PC-9 (cell line): ENCODE data around the gene CBY2. TPM values are rescaled to one million over a fixed set of nuclear protein-coding genes. Genes with fewer than 3 reads are reported as not detected.

ENCODE experiments used
- BruUV-seq: library from RNA; stranded (reverse); fragments of 400-500 nt; replicated peaks from 2 replicates; lab custom pipeline; 2021; lab: Mats Ljungman, UMichigan
- CTCF ChIA-PET: fragments of 300-600 bp; sonication (Branson Sonifier 250); formaldehyde crosslinking; loops from one replicate; lab custom pipeline; 2022; ENCODE audit warnings: antibody characterized with exemption; lab: Charles Lee
- POLR2A ChIA-PET: fragments of 300-600 bp; sonication (Branson Sonifier 250); formaldehyde crosslinking; loops from one replicate; lab custom pipeline; 2022; ENCODE audit warnings: antibody characterized with exemption; ENCODE audit not compliant: unreplicated experiment; lab: Charles Lee
- DNase-seq, 2 experiments: peaks; one replicate each; pipeline versions ENCODE4 v3.0.0 to v3.0.0-alpha.2; 2015 to 2022; ENCODE audit warnings: mixed read lengths in 1 of 2
- H2AFZ ChIP-seq: fragments of 200-600 bp; sonication (generic); 2 replicates; pipeline ENCODE4 v1.8.1; 2017; ENCODE audit warnings: antibody characterized with exemption
- H3F3A ChIP-seq: fragments of 200-600 bp; sonication (generic); 2 replicates; pipeline ENCODE4 v1.8.1; 2017; ENCODE audit warnings: antibody characterized with exemption, mild to moderate bottlenecking, low read depth; ENCODE audit not compliant: insufficient read depth
- H3K27ac ChIP-seq: fragments of 200-600 bp; sonication (generic); 2 replicates; pipeline ENCODE4 v1.6.1; 2016; ENCODE audit warnings: mixed run types
- H3K27me3 ChIP-seq: fragments of 200-600 bp; sonication (generic); 2 replicates; pipeline ENCODE4 v1.6.1; 2016; ENCODE audit warnings: low read depth, mixed run types; ENCODE audit not compliant: insufficient read depth
- H3K36me3 ChIP-seq: fragments of 200-600 bp; sonication (generic); 2 replicates; pipeline ENCODE4 v1.6.1; 2016; ENCODE audit warnings: low read depth, mixed run types
- H3K4me1 ChIP-seq: fragments of 200-600 bp; sonication (generic); replicated peaks from 2 replicates; pipeline ENCODE4 v1.6.1; 2016; ENCODE audit warnings: mixed run types; ENCODE audit not compliant: insufficient read depth
- H3K4me2 ChIP-seq: fragments of 200-600 bp; sonication (generic); 2 replicates; pipeline ENCODE4 v1.6.1; 2017; ENCODE audit warnings: mixed run types
- H3K4me3 ChIP-seq: fragments of 200-600 bp; sonication (generic); 2 replicates; pipeline ENCODE4 v1.6.1; 2016; ENCODE audit warnings: mixed run types
- H3K79me2 ChIP-seq: fragments of 200-600 bp; sonication (generic); 2 replicates; pipeline ENCODE4 v1.6.1; 2017; ENCODE audit warnings: low read depth, mixed run types
- H3K9me2 ChIP-seq: fragments of 200-600 bp; sonication (generic); 2 replicates; pipeline ENCODE4 v1.8.1; 2017; ENCODE audit warnings: mild to moderate bottlenecking; ENCODE audit not compliant: insufficient read depth
- H3K9me3 ChIP-seq: fragments of 200-600 bp; sonication (generic); 2 replicates; pipeline ENCODE4 v1.8.1; 2016; ENCODE audit warnings: low read depth; ENCODE audit not compliant: insufficient read depth
- H4K20me1 ChIP-seq: fragments of 200-600 bp; sonication (generic); 2 replicates; pipeline ENCODE4 v1.8.1; 2017; ENCODE audit not compliant: insufficient read depth
- EZH2 ChIP-seq: fragments of 200-600 bp; sonication (generic); IDR thresholded peaks from 2 replicates; pipeline ENCODE4 v1.8.0; 2017; ENCODE audit warnings: antibody characterized with exemption, low read depth
- intact Hi-C: fragments of 100-400 bp; cut with micrococcal nuclease; formaldehyde crosslinking; loops from one replicate; pipeline ENCODE4 v1.10.0; 2022; ENCODE audit not compliant: unreplicated experiment
- total RNA-seq: library from RNA; stranded (reverse); gene quantifications from 2 replicates; pipeline ENCODE4 v1.2.3, GENCODE V29; 2021
- TF ChIP-seq, protein P1 (sequence below): fragments of 200-600 bp; sonication (generic); conservative IDR thresholded peaks from 2 replicates; pipeline ENCODE4 v1.6.1; 2017; ENCODE audit warnings: mixed run types, antibody characterized with exemption, mild to moderate bottlenecking, moderate library complexity

The CBY2 gene
- total RNA-seq, 1 experiment from 2014 or later, result not detected

DNA sequence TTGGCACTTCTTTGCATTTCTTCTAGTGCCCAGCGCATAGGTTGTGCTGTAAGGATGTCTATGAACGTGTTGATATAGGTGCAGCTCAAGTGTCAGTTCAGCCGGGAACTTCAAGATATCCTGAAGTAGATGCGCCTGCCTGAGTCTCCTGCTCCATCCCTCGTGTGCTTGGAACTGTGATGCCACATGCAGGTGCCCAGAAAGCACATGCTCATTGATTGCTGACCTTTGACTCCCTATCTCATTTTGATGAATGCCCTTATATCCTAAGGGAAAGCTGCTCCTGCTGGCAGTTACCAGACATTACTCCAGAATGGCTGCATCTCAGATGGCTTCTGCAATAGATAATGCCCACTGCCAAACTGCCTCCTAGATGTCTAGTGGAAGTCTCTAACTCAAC, 40.9 kb downstream of the CBY2 start:
- Histone ChIP-seq H3K36me3 (no peaks in the 10 kb centered on the region), H3K79me2 (no peaks in the 10 kb centered on the region), H2AFZ (no peak overlapping the region), H3K4me1 (no peaks in the 10 kb centered on the region), H4K20me1 (no peaks in the 10 kb centered on the region), H3K4me2 (no peak overlapping the region), H3K4me3 (no peak overlapping the region), H3K27ac (no peak overlapping the region), H3K27me3 (peaks cover 63% of the 10 kb centered on the region), H3K9me2 (no peaks in the 10 kb centered on the region), H3F3A (no peaks in the 10 kb centered on the region), H3K9me3 (no peaks in the 10 kb centered on the region)
- POLR2A ChIA-PET, result no interaction called here
- TF ChIP-seq EZH2, result no peak
- TF ChIP-seq, protein P1, sequence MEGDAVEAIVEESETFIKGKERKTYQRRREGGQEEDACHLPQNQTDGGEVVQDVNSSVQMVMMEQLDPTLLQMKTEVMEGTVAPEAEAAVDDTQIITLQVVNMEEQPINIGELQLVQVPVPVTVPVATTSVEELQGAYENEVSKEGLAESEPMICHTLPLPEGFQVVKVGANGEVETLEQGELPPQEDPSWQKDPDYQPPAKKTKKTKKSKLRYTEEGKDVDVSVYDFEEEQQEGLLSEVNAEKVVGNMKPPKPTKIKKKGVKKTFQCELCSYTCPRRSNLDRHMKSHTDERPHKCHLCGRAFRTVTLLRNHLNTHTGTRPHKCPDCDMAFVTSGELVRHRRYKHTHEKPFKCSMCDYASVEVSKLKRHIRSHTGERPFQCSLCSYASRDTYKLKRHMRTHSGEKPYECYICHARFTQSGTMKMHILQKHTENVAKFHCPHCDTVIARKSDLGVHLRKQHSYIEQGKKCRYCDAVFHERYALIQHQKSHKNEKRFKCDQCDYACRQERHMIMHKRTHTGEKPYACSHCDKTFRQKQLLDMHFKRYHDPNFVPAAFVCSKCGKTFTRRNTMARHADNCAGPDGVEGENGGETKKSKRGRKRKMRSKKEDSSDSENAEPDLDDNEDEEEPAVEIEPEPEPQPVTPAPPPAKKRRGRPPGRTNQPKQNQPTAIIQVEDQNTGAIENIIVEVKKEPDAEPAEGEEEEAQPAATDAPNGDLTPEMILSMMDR, result no peak
- BruUV-seq, result no TSS peak
- DNase-seq, result no peak
- CTCF ChIA-PET, result no interaction called here
- intact Hi-C loops, result no loop called here

DNA sequence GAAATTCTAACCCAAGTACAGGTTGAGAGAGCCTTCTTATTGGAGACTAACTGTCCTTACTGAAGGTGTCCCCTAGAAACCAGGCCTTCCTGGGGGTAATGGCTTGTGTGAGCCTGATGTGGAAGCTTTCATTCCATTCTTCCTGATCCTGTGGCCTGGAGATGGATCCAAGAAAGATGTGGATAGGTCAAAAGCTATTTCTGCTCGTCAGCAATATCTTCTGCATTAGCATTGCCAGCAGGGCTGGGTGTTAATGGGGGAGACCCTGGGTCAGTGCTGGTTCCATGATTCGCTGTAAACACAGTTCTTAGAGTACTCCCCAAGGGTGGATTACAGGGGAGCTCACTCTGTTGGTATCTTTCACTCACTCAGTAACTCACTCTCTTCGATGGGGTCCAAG, 42.9 kb downstream of the CBY2 start:
- no TSS peak for BruUV-seq
- CTCF ChIA-PET, result no interaction called here

DNA sequence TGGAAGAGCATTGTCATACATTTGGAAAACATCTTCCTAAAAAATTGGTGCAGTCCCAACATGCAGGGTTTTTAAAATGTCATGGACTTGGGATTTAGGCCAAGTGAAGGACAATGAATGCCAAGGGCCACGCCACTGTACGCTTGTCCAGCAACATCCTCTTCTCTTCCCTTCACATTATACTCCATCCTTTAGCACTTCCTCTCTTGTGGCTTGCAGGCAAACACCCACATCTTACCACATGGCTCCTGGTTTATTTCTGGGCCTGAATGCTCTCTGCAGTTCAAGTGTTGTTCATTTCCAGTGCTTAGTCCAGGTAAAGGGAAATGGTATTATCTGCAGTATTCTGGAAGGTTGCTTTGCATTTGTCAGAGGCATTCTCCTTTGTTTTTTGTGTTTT, 45.0 kb downstream of the CBY2 start:
- Histone ChIP-seq H3K27me3 (peaks cover 65% of the 10 kb centered on the region), H3K79me2 (no peaks in the 10 kb centered on the region), H3K4me3 (no peak overlapping the region), H4K20me1 (no peaks in the 10 kb centered on the region), H3K36me3 (no peaks in the 10 kb centered on the region), H3K4me1 (no peaks in the 10 kb centered on the region), H2AFZ (no peak overlapping the region), H3K4me2 (no peak overlapping the region), H3K9me3 (no peaks in the 10 kb centered on the region), H3K9me2 (no peaks in the 10 kb centered on the region), H3F3A (no peaks in the 10 kb centered on the region), H3K27ac (no peak overlapping the region)
- DNase-seq, result no peak
- intact Hi-C loops, result no loop called here
- ChIA-PET CTCF (no interaction called here), POLR2A (no interaction called here)
- no peak for TF ChIP-seq EZH2
- TF ChIP-seq, protein P1, result no peak
- no TSS peak for BruUV-seq

More for the DNA sequence above, 42.9 kb downstream of the CBY2 start:
- Histone ChIP-seq H3K9me2 (no peaks in the 10 kb centered on the region), H3K27me3 (peaks cover 73% of the 10 kb centered on the region), H3K4me1 (no peaks in the 10 kb centered on the region), H4K20me1 (no peaks in the 10 kb centered on the region), H3K4me3 (no peak overlapping the region), H3K79me2 (no peaks in the 10 kb centered on the region), H2AFZ (no peak overlapping the region), H3F3A (no peaks in the 10 kb centered on the region), H3K27ac (no peak overlapping the region), H3K4me2 (no peak overlapping the region), H3K9me3 (no peaks in the 10 kb centered on the region), H3K36me3 (no peaks in the 10 kb centered on the region)
- TF ChIP-seq, protein P1, result no peak
- TF ChIP-seq EZH2, result no peak
- POLR2A ChIA-PET, result no interaction called here
- intact Hi-C loops, result no loop called here
- DNase-seq, result no peak
